GM21825 (cell line): Measurements from ENCODE around the gene CES4A.
"Not testable (repeated sequence)": the region's sequence is repeated elsewhere in the genome, so short reads cannot be mapped to it uniquely, and the experiment has no call there.

ENCODE experiments used
- ATAC-seq: cut with Tn5 transposase; IDR thresholded peaks from one replicate; pipeline ENCODE4 v1.9.1; 2021; ENCODE audit warnings: mild to moderate bottlenecking, moderate library complexity; ENCODE audit not compliant: unreplicated experiment

Gene CES4A

GRCh38 chr16:66955363-66956153, 32.8 kb upstream of the CES4A start:
- ATAC-seq, result not testable (repeated sequence)

DNA sequence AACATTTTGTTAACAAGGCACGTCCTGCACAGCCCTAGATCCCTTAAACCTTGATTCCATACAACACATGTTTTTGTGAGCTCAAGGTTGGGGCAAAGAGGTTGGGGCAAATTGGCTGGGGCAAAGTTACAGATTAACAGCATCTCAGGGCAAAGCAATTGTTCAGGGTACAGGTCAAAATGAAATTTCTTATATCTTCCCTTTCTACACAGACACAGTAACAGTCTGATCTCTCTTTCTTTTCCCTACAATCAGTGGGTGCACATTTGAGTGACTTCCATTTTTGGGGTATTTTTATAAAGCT, 32.3 kb upstream of the CES4A start:
- not testable (repeated sequence) for ATAC-seq

GRCh38 chr16:66958857-66959703, 29.3 kb upstream of the CES4A start:
- ATAC-seq, result no peak

DNA sequence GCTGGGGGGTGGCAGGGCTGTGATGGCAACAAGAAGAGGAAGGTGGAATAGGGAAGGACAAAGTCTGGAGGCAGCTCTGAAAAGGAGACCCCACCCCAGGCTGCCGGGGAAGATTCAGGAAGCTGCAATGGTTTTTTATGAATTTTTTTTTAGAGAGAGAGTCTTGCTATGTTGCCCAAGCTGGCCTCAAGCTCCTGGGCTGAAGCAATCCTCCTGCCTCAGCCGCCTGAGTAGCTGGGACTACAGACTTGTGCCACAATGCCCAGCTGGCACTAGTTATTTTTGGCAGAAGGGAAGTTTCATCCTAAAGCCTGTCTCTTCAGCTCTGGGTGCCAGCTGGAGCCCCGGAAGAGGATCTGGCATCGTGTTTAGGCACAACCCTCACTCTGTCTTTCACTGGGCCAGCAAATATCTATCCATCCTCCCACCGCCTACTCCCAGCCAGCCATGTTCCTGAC, 28.7 kb upstream of the CES4A start:
- no peak for ATAC-seq

GRCh38 chr16:66960270-66960669, 28.1 kb upstream of the CES4A start:
- no peak for ATAC-seq

DNA sequence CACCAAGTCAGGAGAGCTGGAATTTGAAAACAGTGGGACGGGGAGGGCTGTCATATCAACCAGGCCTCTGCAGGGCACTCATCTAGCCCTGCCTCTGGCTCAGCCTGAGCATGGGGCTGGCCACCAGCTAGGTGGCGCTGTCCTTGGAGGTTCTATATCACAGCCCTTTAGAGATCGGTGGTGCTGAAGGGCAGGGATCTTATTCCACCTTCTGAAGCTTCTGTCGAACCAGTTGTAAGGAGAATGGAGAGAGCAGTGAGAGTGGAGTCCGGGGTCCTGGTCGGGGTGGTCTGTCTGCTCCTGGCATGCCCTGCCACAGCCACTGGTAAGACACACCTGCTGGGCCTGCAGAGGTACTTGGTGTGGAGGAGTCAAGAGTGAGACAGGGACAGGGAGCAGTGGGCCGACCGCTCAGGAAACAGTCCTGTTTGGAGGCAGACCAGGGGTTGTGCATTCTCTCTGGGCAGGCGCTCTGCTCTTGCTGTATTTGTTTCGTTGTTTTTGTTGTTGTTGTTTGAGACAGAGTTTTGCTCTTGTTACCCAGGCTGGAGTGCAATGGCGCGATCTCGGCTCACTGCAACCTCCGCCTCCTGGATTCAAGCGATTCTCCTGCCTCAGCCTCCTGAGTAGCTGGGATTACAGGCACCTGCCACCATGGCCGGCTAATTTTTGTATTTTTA, 27.2 kb upstream of the CES4A start, which contains the start of gene CES3:
CES3 (plus strand) TSS at position 202 of the 680 bp plus-strand sequence; CDS start at position 244, 42 bp downstream.
- peak; percentile 73 for ATAC-seq

GRCh38 chr16:66961914-66962313, 26.5 kb upstream of the CES4A start:
- no peak for ATAC-seq

- ATAC-seq, result no peak
These were observed 24.3 kb upstream of the CES4A start for GRCh38 chr16:66964049-66964448.

- no peak for ATAC-seq
These were observed 19.5 kb upstream of the CES4A start for GRCh38 chr16:66968847-66969246.

GRCh38 chr16:66970775-66971720, 17.3 kb upstream of the CES4A start:
- ATAC-seq, result no peak

- no peak for ATAC-seq
These were observed 15.4 kb upstream of the CES4A start for GRCh38 chr16:66972983-66973382.

DNA sequence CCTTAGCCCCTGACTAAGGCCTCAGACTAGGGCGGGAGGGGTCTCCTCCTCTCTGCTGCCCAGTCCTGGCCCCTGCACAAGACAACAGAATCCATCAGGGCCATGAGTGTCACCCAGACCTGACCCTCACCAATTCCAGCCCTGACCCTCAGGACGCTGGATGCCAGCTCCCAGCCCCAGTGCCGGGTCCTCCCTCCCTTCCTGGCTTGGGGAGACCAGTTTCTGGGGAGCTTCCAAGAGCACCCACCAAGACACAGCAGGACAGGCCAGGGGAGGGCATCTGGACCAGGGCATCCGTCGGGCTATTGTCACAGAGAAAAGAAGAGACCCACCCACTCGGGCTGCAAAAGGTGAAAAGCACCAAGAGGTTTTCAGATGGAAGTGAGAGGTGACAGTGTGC, 14.7 kb upstream of the CES4A start:
- no peak for ATAC-seq

DNA sequence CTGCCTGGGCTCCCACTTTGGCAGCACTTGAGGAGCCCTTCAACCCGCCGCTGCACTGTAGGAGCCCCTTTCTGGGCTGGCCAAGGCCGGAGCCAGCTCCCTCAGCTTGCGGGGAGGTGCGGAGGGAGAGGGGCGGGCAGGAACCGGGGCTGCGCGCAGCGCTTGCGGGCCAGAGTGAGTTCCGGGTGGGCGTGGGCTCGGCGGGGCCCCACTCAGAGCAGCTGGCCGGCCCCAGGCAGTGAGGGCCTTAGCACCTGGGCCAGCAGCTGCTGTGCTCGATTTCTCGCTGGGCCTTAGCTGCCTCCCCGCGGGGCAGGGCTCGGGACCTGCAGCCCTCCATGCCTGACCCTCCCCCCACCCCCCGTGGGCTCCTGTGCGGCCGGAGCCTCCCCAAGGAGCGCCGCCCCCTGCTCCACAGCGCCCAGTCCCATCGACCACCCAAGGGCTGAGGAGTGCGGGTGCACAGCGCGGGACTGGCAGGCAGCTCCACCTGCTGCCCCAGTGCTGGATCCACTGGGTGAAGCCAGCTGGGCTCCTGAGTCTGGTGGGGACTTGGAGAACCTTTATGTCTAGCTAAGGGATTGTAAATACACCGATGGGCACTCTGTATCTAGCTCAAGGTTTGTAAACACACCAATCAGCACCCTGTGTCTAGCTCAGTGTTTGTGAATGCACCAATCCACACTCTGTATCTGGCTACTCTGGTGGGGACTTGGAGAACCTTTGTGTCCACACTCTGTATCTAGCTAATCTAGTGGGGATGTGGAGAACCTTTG, 14.0 kb upstream of the CES4A start:
- not testable (repeated sequence) for ATAC-seq

- not testable (repeated sequence) for ATAC-seq
These were observed 13.5 kb upstream of the CES4A start for GRCh38 chr16:66974932-66975246.

DNA sequence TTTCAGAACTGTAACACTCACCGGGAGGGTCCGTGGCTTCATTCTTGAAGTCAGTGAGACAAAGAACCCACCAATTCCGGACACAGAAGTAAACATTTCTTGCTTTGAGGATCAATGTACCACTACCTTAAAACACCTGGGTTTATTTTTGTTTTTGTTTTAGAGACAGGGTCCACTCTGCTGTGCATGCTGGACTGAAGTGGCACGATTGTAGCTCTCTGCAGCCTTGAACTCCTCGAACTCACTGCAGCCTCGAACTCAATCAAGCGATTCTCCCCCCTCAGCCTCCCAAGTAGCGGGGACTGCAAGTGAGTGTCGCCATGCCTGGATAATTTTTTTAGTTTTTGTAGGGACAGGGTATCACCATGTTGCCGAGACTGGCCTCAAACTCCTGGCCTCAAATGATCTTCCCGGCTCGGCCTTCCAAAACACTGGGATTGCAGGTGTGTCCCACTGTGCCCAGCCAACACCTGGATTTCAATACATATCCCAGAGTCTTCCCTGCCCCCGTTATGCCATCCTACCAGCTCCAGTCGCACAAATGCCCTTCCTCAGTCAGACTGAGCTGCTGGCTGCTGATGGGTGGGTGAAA, 13.0 kb upstream of the CES4A start:
- no peak for ATAC-seq

- ATAC-seq, result no peak
These were observed 11.6 kb upstream of the CES4A start for GRCh38 chr16:66976746-66977145.

- ATAC-seq, result no peak
These were observed 10.9 kb upstream of the CES4A start for GRCh38 chr16:66977341-66978113.

DNA sequence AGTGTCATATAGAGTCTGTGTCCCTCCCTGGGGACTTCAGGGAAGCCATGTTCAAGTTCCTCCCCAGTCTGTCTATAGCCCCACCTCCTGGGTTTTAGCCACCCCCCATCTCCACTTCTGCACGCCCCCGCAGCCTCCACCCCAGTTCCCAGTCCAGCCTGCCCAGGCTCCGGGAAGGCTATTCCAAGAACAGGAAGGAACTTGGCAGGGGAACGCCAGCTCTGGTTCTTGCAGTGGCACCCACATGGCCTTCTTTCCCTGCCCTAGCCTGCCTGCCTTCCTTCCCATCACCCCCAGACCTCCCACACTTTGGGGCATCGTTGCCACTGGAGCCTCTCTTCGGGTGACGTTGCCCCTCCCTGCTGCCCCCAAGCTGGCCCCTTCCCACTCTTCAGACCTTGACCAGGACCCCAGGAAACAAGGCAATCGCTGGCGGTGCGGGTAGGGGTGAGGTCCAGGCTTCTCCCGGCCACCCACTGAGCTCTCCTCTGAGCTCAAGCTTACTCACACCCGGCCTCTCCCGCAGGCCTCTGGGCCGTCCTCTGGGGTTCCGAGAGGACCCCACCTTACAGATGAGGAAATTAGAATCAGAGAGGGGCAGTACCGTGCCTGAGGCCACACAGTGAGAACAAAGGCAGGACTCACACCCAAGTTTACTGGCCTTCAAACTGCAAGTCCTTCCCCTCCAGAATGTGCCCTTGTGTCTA, 9.2 kb upstream of the CES4A start:
- ATAC-seq, result no peak
